NCI-H2196 treated with DMSO at 0.1 percent for 48 hours (cell line): Measurements from ENCODE around the gene CYP1B1.
"Not testable (repeated sequence)": the region's sequence is repeated elsewhere in the genome, so short reads cannot be mapped to it uniquely, and the experiment has no call there.

ENCODE experiments used
- DNase-seq: peaks from one replicate; lab custom pipeline; 2025; ENCODE audit not compliant: unreplicated experiment; lab: John Stamatoyannopoulos, UW

Gene CYP1B1

DNA sequence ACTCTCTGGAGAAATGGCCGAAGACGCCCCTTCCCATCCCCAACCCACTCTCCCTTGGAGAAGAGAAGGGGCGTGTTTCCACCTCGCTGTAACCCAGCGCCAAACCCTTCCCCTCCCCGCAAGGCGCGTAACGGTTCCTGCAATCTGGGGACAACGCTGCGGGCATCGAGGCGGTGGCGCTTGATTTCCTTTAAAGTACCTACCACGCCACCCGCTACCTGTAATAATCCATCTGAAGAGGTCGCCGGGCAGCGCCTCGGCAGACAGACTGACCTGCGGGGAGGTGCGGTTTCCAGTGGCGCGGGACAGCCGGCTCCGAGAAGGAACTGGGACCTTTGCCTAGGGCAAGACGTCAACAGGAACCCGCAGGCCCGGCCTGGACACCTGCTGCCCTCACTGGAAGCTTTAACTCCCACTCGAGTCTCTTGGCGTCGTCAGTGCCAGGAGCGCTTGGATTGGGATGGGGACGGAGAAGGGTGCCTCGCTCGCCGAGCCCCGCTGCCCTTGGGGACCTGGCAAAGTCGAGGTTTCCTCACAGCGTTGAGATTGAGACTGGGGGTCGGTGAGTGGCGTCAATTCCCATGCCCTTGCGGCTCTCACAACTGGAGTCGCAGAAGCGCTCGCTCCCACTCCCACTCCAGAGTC, at the start of gene CYP1B1:
CYP1B1 (minus strand) TSS at position 645 of the 645 bp plus-strand sequence. CDS start 763 bp downstream, outside the sequence.
- no peak for DNase-seq

DNA sequence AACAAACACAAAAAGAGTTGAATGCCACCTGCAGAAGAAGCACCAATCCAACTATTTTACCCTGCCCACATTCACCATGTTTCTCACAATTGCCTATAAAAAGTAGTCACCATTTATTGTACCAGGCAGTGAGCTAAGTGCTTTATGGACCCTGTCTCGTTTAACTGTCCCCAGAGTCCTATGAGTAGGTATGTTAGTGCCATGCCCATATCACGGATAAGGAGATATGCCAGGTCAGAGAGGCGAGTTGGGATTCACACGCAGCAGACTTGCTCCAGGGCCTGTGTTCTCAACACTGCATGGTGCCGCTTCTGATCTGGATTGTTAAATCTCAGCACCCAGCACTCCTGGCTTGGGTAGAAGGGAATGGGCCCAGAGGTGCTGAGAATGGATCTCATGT, 49.1 kb upstream of the CYP1B1 start:
- DNase-seq = no peak

DNA sequence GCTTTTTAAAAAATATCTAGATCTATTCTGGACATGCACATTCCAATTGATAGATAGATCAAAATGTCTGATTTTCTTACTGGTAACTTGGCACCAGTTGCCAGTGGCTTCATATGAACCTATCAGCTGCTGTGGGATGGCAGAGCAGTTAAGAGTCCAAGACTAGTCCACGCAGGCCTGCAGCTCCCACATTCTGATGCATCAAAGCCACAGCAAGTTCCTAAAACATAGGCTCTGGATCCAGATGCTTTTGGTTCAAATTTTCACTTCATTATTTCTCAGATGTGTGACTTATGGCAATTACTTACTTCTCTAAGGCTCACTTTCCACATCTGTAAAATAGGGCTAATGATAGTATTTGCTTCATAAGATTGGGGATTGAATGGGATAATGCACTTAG, 48.0 kb upstream of the CYP1B1 start:
- DNase-seq = no peak

- DNase-seq = no peak
These were observed 46.4 kb upstream of the CYP1B1 start for GRCh38 chr2:38122344-38122743.

DNA sequence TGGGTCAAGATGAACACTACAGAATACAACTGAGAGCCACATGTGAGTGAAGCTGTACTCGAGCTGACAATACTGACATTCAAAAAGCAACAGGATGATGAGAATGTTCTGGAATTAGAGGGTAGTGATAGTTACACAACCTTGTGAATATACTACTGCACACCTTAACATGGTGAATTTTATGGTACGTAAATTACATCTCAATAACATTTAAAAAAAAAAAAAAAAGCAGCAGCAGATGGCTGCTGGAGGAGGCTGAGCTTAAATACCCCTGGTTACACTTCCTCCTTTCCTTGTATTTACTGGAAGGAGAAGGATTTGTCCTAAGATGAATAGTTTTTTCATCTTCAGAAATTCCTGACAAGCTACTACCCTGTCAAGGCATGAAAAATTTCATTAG, 45.5 kb upstream of the CYP1B1 start:
- no peak for DNase-seq

GRCh38 chr2:38120829-38121228, 44.9 kb upstream of the CYP1B1 start:
- DNase-seq = no peak

DNA sequence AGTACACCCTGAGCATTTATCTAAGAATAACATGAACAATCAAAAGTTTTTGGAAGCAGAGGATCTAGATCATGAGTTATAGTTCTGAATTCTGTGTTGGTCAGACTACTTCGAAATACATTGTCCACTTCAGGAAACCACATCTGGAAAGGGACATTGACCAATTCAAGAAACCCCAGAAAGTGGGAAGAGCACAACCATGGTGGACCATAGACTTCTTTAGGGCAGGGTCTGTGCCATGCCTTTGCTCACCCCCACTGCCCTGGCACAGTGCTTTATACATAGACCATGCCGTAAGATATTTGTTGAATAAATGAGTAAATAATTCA, 44.3 kb upstream of the CYP1B1 start:
- no peak for DNase-seq

- no peak for DNase-seq
These were observed 40.8 kb upstream of the CYP1B1 start for GRCh38 chr2:38116762-38117161.

DNA sequence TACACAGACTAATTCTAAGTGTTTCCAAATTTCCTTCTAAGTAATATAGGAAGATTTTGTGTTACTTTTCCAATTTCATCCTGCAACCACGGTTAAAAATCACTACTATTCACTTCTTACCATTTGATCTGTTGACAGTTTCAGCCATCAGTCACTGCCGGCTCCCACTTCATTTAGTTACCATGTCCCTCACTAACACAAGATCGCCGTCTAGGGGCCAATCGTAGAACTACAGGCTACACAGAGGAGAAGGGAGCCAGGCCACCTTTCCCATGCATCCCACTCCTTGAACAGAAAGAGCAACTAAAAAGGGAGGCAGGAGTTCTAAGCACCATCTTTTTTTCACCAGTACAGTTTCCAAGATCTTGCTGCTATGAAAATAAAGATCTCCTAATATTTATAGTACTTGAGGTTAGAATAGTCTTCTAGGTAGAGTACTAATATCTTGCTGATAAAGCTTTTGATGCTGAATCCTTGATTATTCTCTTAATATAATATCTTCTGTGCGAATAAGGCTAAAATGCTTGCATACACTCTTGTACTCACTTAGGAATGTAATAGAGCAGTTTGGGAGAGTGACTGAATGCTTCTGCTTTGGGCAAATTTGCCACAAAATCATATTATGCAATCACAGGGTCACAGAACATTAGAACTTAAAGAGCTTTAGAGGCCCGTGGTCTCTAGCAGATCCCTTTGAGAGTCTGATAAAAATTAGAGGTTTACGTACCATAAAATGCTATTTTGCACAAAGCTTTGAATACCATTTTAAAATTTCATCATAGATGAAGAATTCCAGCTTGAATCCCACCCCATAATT, 39.5 kb upstream of the CYP1B1 start:
- DNase-seq = no peak

DNA sequence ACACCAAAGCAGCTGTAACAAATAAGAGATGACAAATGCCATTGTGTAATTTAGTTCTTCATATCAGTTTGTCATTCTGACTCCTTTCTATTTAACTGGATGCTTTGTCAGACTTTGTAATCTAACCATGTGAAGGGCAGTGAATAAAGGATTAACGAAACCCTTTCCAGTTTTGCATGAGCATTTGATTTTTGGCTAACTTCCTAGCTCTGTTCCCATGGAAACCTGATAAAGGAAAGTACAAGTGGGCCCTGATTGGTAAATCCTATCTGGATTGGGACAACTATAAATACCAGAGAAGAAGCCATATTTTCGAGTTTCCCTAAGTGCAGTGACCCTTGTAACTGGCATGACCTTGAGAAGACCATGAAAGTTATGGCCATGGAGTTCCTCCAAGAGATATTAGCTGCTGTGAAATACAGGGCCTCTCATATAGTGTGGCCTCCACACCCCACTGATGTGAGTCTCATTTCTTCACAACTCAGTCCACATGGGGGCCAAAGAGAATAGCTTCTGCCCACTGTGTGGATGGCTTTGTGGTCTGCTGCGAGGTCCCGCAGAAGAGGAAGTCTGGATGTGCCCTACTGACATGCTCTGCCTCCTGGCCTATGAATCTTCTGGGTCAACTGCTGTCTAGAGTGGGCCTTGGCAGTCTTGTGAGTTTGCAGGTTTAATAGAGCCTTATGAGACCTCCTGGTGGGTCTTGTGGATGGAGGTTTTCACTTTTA, 38.2 kb upstream of the CYP1B1 start:
- no peak for DNase-seq

GRCh38 chr2:38113051-38113450, 37.1 kb upstream of the CYP1B1 start:
- DNase-seq = no peak

- DNase-seq = not testable (repeated sequence)
These were observed 35.4 kb upstream of the CYP1B1 start for GRCh38 chr2:38111350-38111749.

DNA sequence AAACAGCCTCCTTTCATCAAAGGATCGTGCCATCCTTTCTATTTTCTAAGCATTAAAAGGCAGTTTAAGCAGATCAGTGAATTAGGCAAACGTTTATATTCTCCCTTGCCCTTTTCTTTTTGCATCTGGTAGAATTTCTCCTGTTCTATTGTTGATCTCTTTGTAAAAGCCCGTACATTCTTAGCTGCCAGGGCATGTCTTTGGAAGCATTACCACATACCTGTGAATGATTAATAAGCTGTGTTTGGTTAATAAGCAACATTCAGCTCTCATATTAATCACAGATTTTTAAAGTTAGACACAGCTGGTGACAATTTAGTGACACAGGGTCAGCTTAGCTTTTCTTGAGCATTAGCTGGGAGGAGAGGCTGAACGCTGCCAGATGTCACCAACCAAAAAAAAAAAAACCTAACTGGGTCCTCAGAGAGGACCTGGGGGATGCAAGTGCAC, 33.8 kb upstream of the CYP1B1 start:
- no peak for DNase-seq

DNA sequence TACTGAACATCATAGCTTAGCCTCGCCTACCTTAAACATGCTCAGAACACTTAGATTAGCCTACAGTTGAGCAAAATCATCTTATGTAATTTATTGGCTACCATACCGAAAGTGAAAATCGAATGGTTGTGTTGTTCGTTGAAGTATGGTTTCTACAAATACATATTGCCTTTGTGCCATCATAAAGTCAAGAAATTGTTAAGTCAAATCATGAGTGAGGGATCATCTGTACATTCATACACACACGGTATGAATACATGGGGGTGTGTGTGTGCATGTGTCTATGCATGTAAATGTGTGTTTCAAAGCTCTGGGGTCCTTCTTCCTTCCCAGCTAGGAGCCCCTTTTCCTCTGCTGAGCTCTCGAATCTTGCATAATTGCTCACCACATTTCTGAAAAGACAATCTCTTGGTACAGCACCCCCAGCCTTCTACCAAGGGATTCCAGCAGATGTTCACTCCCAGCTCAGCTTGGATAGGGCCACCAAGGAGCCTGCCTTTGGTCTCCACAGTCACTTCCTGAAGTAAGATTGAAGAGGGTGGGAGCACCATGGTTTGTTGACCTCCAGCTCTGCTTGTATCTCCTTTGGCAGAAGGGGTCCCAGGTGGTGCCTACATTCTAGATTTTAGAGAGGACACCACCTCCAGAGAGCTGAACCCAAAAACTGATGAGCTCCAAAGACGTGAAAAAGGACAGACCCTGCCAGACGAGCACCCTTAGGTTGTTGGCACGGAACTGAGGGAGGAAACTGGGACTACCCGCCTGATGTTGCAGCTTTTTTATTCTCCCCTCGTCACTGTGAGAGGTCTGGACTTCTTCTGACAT, 33.2 kb upstream of the CYP1B1 start:
- DNase-seq = no peak

- DNase-seq = no peak
These were observed 31.9 kb upstream of the CYP1B1 start for GRCh38 chr2:38107738-38108410.

DNA sequence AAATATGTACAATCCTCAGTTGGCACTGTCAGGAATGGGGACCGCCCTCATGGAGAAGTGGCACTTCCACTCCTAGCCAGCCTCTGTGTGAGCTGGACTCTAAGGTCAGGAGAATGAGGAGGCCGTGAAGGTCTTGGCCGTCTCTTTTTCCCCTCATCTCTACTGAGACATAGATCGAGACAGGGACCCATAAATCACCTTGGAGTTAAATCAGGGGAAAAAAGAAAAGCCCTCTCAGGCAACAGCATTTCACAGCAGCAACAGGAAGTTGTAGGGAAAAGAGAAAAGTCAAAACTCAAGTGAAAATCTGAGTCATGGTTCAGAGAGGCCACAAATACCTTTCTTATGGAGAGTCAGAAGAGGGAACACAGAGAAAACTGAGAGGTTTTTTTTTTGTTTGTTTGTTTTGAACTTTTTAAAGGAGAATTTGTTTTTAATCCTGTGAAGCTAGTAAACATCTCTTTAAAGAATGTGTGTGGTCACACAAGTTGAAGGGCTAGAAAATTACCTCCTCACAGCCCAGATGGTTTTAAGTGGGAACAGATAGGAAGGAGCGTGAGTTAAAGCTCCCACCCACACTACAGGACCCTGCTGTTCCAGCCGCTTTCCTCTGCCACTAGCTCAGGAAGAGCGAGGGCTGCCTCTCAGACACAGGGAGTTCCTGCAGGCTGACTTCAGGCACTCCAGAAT, 30.6 kb upstream of the CYP1B1 start:
- no peak for DNase-seq

- DNase-seq = no peak
These were observed 30.0 kb upstream of the CYP1B1 start for GRCh38 chr2:38105922-38106321.

- no peak for DNase-seq
These were observed 28.6 kb upstream of the CYP1B1 start for GRCh38 chr2:38104598-38104997.

- DNase-seq = no peak
These were observed 24.4 kb upstream of the CYP1B1 start for GRCh38 chr2:38100328-38100727.
